ENCODE results near the gene IGF2BP1.
A peak's percentile ranks its signal among the peaks of the same experiment; 100 is the strongest.
"Not testable (repeated sequence)": the region's sequence is repeated elsewhere in the genome, so short reads cannot be mapped to it uniquely, and the experiment has no call there.

Gene IGF2BP1

DNA sequence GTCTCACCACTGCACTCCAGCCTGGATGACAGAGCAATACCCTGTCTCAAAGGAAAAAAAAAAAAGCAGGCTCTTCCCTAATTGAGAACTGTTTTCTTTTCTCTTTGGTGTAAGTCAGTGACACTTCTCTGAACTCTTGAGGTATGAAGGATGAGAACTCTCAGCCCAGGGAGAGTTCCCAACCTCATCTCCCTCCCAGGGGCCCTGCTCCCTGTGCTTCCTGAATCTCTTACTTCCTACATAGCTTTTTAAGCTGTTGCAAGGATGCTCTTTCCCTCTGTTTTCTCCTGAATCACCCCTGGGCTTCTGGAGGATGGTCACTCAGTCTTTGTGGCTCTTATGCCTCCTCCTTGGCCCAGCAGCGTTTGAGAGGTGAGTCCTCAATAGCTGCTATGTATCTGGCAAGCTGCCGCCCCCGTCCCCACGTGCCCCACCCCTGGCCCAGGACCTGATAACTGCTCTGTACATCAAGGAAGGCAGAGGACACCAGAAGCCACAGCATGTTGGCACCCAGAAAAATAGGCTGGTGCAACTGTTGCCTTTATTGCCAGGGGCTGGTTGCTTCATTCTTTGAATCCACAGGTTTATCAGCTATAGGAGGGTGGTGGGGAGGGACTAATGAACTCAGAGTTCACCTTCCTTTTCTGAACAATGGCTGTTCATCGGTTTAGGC lies 24.0 kb downstream of the IGF2BP1 start:
- no peak for DNase-seq

DNA sequence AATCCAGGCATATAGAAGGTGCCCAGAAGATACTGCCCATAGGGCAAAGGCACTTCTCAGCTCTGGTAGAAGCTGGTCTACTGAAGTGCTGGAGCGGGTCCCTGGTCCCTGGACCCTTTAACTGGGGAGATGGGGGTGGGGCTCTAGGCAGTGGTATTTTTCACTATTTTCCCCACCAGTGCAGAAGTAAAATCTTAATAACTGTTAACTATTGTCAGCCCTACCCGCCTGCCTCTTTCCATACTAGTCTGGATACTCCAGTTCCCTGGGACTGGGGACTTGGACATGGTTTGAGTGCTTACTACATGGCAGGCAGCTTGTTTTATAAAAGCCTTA lies 24.6 kb downstream of the IGF2BP1 start:
- DNase-seq = no peak

DNA sequence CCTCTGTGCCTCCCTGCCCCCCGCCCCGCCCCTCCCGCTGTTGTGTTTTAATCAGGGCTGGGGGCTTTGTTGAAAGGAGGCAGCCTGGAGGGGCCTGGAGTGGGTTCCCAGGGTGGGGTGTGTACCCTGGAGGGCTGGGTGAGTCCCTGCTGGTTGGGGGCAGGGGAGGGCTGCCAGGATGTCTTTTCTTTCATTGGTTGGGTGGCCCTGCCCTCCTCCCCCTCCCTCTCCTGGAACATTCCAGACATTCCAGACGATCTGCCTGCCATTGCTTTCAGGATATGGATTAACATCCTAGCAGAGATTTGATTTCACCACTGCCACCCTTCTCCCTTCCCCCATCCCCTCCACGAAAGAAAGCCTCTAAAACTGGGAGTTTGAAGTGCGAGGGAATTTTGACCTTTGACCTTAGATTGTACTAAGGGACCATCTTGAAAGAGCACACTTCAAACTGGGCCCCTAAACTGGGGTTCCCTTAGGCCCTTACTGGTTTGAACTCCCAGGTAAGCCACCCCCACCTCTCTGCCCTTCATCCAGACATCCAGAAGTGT lies 25.3 kb downstream of the IGF2BP1 start:
- DNase-seq = no peak

GRCh38 chr17:49024523-49024922 lies 27.3 kb downstream of the IGF2BP1 start:
- DNase-seq = no peak

- not testable (repeated sequence) for DNase-seq
Observed at GRCh38 chr17:49026447-49026846, 29.3 kb downstream of the IGF2BP1 start.

GRCh38 chr17:49028271-49028670 lies 31.1 kb downstream of the IGF2BP1 start:
- no peak for DNase-seq

DNA sequence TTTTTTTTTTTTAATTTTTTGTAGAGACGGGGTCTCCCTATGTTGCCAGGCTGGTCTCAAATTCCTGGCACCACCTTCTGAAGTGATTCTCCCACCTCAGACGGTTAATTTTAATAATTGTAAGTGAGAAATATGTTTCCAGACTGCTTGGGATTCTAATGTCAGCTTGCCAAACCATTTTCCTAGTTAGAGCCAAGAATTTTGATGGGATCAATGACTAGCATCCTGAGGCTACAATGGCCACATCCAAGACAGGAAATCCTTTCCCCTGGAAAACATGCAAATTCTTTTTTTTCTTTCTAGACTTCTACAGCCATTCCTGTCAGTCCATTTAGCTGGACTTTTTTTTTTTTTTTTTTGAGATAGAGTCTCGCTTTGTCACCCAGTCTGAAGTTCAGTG lies 32.6 kb downstream of the IGF2BP1 start:
- no peak for DNase-seq

DNA sequence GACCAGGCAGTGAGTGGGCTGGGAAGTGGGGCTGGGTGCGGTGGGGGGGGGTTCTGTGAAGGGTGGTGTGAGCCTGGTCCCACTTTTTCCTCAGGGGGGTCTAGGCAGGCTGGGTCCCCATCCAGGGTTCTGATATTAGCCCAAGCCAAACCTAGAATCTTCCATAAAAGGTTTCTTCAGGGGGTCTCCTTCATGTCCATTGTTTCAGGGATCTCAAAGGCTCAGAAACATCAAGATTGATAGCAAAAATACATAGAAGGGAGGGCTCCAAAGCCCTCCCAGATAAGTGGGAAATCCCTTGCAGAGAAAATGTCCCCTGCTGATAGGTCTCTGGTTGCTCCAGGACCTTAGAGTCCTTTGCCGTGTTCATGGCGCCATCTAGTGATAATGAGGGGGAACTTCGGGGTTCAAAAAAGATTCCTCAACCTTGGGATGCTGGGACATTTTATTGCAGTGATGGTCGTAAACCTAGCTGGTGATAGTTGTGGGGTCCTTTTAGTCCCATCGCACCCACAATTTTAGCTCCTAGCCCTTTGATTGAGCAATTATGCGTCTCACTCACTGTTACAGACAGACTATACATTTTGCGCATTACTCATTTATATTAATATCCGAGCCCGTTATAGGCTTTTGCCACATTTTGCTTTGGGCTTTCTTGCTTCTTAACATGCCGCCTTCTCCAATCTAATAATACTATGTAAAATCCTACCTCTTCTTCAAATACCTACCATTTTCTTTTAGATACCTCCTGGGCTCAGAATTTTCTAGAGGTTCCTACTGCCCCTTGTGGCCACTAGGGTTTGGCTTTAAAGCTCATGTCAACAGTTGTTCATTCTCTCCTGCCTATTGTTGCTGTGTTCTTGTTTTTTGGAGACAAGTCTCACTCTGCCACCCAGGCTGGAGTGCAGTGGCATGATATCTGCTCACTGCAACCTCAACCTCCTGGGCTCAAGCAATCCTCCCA lies 35.1 kb downstream of the IGF2BP1 start:
- DNase-seq = peak; percentile 61

DNA sequence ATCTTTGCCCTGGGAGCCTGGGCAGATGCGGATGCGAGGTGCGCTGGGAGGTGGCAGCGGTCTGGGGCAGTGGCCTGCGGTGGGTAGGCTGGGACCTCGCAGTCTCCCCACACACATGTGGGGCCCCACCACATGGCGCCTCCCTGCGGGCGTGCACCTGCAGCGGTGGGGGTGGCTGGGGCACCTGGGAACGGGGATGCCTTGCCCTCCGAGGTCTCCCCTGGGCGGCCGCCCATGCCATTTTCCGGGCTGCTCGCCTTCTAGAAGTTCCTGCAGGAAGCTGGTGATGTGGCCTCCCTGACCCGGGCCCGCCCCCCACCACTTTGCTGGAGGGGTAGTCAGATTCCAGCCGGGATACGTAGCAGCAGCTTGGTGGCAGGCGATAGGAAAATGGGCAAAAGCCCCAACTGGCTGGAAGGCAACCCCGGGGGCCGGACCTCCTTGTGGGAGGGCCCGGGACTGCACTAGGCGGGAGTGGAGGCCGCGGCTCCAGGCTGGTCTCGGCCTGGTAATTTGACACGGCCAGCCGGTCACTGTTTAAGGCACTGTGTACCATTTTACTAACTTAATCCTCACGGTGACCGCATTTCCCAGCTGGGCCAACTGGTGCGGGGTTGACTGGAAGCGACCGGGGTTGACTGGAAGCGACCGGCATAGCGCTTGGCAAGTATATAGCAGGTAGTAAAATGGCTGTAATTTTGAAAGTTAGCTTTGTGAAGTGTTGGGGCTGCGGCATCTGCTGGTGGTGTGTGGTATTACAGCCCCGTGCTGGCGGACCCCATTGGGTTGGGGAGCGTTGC lies 38.5 kb downstream of the IGF2BP1 start:
- DNase-seq = peak; percentile 24

DNA sequence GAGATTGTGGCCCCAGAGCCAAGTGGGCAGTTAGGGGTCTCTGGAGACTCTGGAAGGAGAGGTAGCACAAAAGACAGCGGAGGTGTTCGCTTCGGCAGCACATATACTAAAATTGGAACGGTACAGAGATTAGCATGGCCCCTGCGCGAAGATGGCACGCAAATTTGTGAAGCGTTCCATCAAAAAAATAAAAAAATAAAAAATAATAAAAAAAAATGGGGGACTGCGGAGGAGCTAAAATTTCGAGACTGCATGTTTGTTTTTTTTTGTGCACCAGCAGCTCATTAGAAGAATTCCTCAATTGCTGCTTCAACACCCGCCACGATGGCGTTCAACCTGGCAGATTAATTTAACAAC lies 39.1 kb downstream of the IGF2BP1 start:
- DNase-seq = no peak

GRCh38 chr17:49038138-49038537 lies 41.0 kb downstream of the IGF2BP1 start:
- no peak for DNase-seq

- DNase-seq = no peak
Observed at GRCh38 chr17:49038544-49038943, 41.4 kb downstream of the IGF2BP1 start.

DNA sequence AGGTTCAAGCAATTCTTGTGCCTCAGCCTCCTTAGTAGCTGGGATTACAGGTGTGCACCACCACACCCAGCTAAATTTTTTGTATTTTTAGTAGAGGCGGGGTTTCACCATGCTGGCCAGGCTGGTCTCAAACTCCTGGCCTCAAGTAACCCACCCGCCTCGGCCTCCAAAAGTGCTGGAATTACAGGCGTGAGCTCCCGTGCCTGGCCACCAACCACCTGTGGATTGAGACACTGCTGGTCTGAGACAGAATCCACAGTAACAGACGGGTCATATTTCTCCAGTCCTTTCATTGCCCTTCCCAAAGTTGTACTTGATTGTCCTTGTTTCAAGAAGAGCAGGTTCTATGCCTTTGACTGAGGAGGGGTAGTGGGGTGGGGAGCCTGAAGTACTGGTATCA lies 42.3 kb downstream of the IGF2BP1 start:
- DNase-seq = not testable (repeated sequence)

- DNase-seq = no peak
Observed at GRCh38 chr17:49041527-49041926, 44.3 kb downstream of the IGF2BP1 start.

- DNase-seq = no peak
Observed at GRCh38 chr17:49045376-49045775, 48.2 kb downstream of the IGF2BP1 start.

- DNase-seq = no peak
Observed at GRCh38 chr17:49046912-49047311, 49.7 kb downstream of the IGF2BP1 start.

DNA sequence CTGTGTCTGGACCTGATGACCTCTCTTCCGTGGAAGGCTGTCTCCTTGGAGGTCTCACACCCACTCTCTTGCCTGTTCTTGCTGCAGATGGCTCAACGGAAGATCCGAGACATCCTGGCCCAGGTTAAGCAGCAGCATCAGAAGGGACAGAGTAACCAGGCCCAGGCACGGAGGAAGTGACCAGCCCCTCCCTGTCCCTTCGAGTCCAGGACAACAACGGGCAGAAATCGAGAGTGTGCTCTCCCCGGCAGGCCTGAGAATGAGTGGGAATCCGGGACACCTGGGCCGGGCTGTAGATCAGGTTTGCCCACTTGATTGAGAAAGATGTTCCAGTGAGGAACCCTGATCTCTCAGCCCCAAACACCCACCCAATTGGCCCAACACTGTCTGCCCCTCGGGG lies 52.1 kb downstream of the IGF2BP1 start:
- DNase-seq = no peak

- DNase-seq = no peak
Observed at GRCh38 chr17:49050611-49051010, 53.4 kb downstream of the IGF2BP1 start.

- no peak for DNase-seq
Observed at GRCh38 chr17:49051269-49051668, 54.1 kb downstream of the IGF2BP1 start.

GRCh38 chr17:49053171-49053829 lies 56.1 kb downstream of the IGF2BP1 start:
- no peak for DNase-seq

GRCh38 chr17:49054342-49055092 lies 57.3 kb downstream of the IGF2BP1 start:
- no peak for DNase-seq
